HCT116 (cell line): Measurements from ENCODE around the gene CBFA2T3. TPM values are rescaled to one million over a fixed set of nuclear protein-coding genes. Genes with fewer than 3 reads are reported as not detected.

Source experiments
- ATAC-seq: fragments of 200-7000 bp; cut with Tn5 transposase; 2 replicates; pipeline ENCODE4 v1.9.1; 2020; ENCODE audit warnings: mild to moderate bottlenecking, moderate library complexity
- BruUV-seq: library from RNA; stranded (reverse); fragments of 400-500 nt; replicated peaks from 2 replicates; lab custom pipeline; 2021; lab: Mats Ljungman, UMichigan
- CTCF ChIA-PET: fragments of 300-600 bp; sonication (Branson Sonifier 250); formaldehyde crosslinking; loops from one replicate; lab custom pipeline; 2021; ENCODE audit warnings: antibody characterized with exemption; lab: Charles Lee
- POLR2A ChIA-PET: fragments of 300-600, 350-600 bp; sonication (Branson Sonifier 250); formaldehyde crosslinking; loops from one replicate; lab custom pipeline; 2021; ENCODE audit warnings: antibody characterized with exemption; lab: Charles Lee
- RAD21 ChIA-PET, 2 experiments: fragments of 300-600 bp; sonication (Branson Sonifier 250); formaldehyde crosslinking; loops; one replicate each; lab custom pipeline; 2023; ENCODE audit warnings: low total read pairs in 2 of 2; ENCODE audit not compliant: uncharacterized antibody in 2 of 2, unreplicated experiment in 2 of 2, low non-redundant PET in 1 of 2; lab: Charles Lee
- DNase-seq: peaks from one replicate; pipeline ENCODE4 v3.0.0-alpha.2; 2010; ENCODE audit warnings: low read depth, low spot score
- H2AFZ ChIP-seq: fragments of 200-600 bp; shearing (Covaris generic), sonication (generic); 2 replicates; pipeline ENCODE4 v1.6.1; 2017; ENCODE audit warnings: low read depth, mixed run types, mixed read lengths, antibody characterized with exemption, low read length; ENCODE audit not compliant: poor library complexity, severe bottlenecking
- H3K27ac ChIP-seq: 2 replicates; pipeline ENCODE4 v1.5.1; 2012; ENCODE audit warnings: low read depth, low read length
- H3K27me3 ChIP-seq: fragments of 200-600 bp; sonication (generic); 2 replicates; pipeline ENCODE4 v1.6.1; 2016; ENCODE audit warnings: mixed run types, low read length, mixed read lengths; ENCODE audit not compliant: insufficient read depth
- H3K36me3 ChIP-seq, 2 experiments: fragments of 200-500 bp in 1 of 2; fragments of 200-600 bp in 1 of 2; sonication (Bioruptor generic) in 1 of 2; sonication (generic) in 1 of 2; 2 replicates each; pipeline versions ENCODE4 v1.5.1 to v1.6.1; 2014 to 2016; ENCODE audit warnings: low read length in 2 of 2, inconsistent platforms in 1 of 2, mixed read lengths in 1 of 2, mixed run types in 1 of 2; ENCODE audit not compliant: insufficient read depth in 2 of 2, control insufficient read depth in 1 of 2
- H3K4me1 ChIP-seq, 2 experiments: fragments of 200-600 bp in 1 of 2; sonication (generic) in 1 of 2; 2 replicates each; pipeline versions ENCODE4 v1.5.1 to v1.6.1; 2012 to 2017; ENCODE audit warnings: low read length in 2 of 2, inconsistent platforms in 1 of 2, mild to moderate bottlenecking in 1 of 2, mixed read lengths in 1 of 2, mixed run types in 1 of 2, moderate library complexity in 1 of 2; ENCODE audit not compliant: insufficient read depth in 2 of 2, control insufficient read depth in 1 of 2
- H3K4me2 ChIP-seq: fragments of 200-600 bp; sonication (generic); 2 replicates; pipeline ENCODE4 v1.6.1; 2017; ENCODE audit warnings: mixed run types, low read length, mixed read lengths
- H3K4me3 ChIP-seq, 2 experiments: fragments of 200-600 bp in 1 of 2; sonication (generic) in 1 of 2; replicated peaks in 1 of 2; 2 replicates each; pipeline ENCODE4 v1.5.1; 2011 to 2016; ENCODE audit warnings: low read length in 2 of 2, control low read depth in 1 of 2, low read depth in 1 of 2, mild to moderate bottlenecking in 1 of 2, mixed read lengths in 1 of 2, mixed run types in 1 of 2
- H3K79me2 ChIP-seq: fragments of 200-600 bp; sonication (generic); 2 replicates; pipeline ENCODE4 v1.6.1; 2017; ENCODE audit warnings: mild to moderate bottlenecking, mixed run types, low read length, moderate library complexity, mixed read lengths; ENCODE audit not compliant: insufficient read depth
- H3K9ac ChIP-seq: fragments of 200-600 bp; sonication (generic); 2 replicates; pipeline ENCODE4 v1.6.1; 2016; ENCODE audit warnings: low read length, mixed read lengths
- H3K9me2 ChIP-seq: fragments of 200-600 bp; sonication (generic), shearing (Covaris generic); 2 replicates; pipeline ENCODE4 v1.6.1; 2017; ENCODE audit warnings: mixed run types, mild to moderate bottlenecking, moderate library complexity; ENCODE audit not compliant: insufficient read depth
- H3K9me3 ChIP-seq, 2 experiments: fragments of 200-500 bp in 1 of 2; fragments of 200-600 bp in 1 of 2; sonication (Bioruptor generic) in 1 of 2; sonication (generic) in 1 of 2; 2 replicates each; pipeline ENCODE4 v1.6.1; 2014 to 2017; ENCODE audit warnings: low read length in 2 of 2, mixed read lengths in 2 of 2, inconsistent platforms in 1 of 2, low read depth in 1 of 2, mild to moderate bottlenecking in 1 of 2, mixed run types in 1 of 2, moderate library complexity in 1 of 2; ENCODE audit not compliant: control insufficient read depth in 1 of 2, insufficient read depth in 1 of 2
- H4K20me1 ChIP-seq: fragments of 200-600 bp; sonication (generic), shearing (Covaris generic); 2 replicates; pipeline ENCODE4 v1.6.1; 2017; ENCODE audit warnings: mixed run types, mild to moderate bottlenecking, moderate library complexity; ENCODE audit not compliant: insufficient read depth
- CBX3 ChIP-seq: IDR thresholded peaks from 2 replicates; pipeline ENCODE4 v1.6.1; 2012; ENCODE audit warnings: low read depth
- CEBPB ChIP-seq: IDR thresholded peaks from 2 replicates; pipeline ENCODE4 v1.6.1; 2012; ENCODE audit warnings: low read depth
- ELF1 ChIP-seq: IDR thresholded peaks from 2 replicates; pipeline ENCODE4 v1.6.1; 2012; ENCODE audit warnings: low read depth, borderline replicate concordance
- EZH2 ChIP-seq: fragments of 200-600 bp; sonication (generic); IDR thresholded peaks from 2 replicates; pipeline ENCODE4 v1.6.1; 2017; ENCODE audit warnings: antibody characterized with exemption, mixed run types
- POLR2A ChIP-seq: IDR thresholded peaks from 2 replicates; pipeline ENCODE4 v1.7.0; 2011; ENCODE audit warnings: borderline replicate concordance; ENCODE audit not compliant: insufficient read depth, insufficient read length; ENCODE audit errors: extremely low read depth
- SIN3A ChIP-seq: IDR thresholded peaks from 2 replicates; pipeline ENCODE4 v1.6.1; 2012; ENCODE audit warnings: low read depth
- SP1 ChIP-seq: IDR thresholded peaks from 2 replicates; pipeline ENCODE4 v1.6.1; 2012; ENCODE audit warnings: low read depth
- SRF ChIP-seq: IDR thresholded peaks from 2 replicates; pipeline ENCODE4 v1.6.1; 2012; ENCODE audit warnings: low read depth
- YY1 ChIP-seq: IDR thresholded peaks from 2 replicates; pipeline ENCODE4 v1.6.1; 2011; ENCODE audit warnings: low read length, low read depth, moderate library complexity, mild to moderate bottlenecking; ENCODE audit not compliant: insufficient replicate concordance; ENCODE audit errors: extremely low read depth
- ZFX ChIP-seq: fragments of 450-650 bp; IDR thresholded peaks from 2 replicates; pipeline ENCODE4 v1.6.1; 2017
- ZNF274 ChIP-seq: fragments of 200-500 bp; sonication (Bioruptor generic); IDR thresholded peaks from 2 replicates; pipeline ENCODE4 v1.6.1; 2014; ENCODE audit warnings: mild to moderate bottlenecking, low read depth, low read length, inconsistent platforms
- intact Hi-C: fragments of 100-400 bp; cut with micrococcal nuclease; formaldehyde crosslinking; loops from 2 replicates; pipeline ENCODE4 v1.10.0; 2022
- total RNA-seq: library from RNA; stranded (reverse); gene quantifications from one replicate; pipeline ENCODE4 v1.2.1, GENCODE V29; 2021; ENCODE audit not compliant: unreplicated experiment
- TF ChIP-seq, protein P1 (sequence below): IDR thresholded peaks from 2 replicates; pipeline ENCODE4 v1.6.1; 2011; ENCODE audit warnings: mild to moderate bottlenecking, low read length, moderate library complexity; ENCODE audit not compliant: insufficient replicate concordance; ENCODE audit errors: extremely low read depth
- TF ChIP-seq, protein P2 (sequence below): IDR thresholded peaks from 2 replicates; pipeline ENCODE4 v1.6.1; 2012

CBFA2T3 gene
- total RNA-seq, 1 experiment from 2014 or later = 19.1 TPM

DNA sequence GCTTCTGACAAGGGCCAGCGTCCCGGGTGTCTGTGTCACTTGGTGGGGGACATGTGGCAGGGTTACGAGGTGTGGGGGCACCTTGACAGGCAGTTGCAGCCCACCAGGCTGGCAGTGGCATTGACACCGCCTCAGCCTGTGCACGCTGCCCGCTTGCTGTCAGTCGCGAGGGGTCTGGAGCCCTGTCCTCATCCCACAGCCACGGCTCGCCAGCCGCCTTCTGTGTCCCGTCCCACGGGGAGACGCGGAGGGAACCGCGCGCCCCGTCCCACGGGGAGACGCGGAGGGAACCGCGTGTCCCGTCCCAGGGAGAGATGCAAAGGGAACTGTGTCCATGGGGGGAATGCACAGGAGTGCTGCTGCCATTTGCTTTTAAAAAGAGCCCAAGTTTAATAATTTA, 114.0 kb downstream of the CBFA2T3 start:
- TF ChIP-seq, protein P1, sequence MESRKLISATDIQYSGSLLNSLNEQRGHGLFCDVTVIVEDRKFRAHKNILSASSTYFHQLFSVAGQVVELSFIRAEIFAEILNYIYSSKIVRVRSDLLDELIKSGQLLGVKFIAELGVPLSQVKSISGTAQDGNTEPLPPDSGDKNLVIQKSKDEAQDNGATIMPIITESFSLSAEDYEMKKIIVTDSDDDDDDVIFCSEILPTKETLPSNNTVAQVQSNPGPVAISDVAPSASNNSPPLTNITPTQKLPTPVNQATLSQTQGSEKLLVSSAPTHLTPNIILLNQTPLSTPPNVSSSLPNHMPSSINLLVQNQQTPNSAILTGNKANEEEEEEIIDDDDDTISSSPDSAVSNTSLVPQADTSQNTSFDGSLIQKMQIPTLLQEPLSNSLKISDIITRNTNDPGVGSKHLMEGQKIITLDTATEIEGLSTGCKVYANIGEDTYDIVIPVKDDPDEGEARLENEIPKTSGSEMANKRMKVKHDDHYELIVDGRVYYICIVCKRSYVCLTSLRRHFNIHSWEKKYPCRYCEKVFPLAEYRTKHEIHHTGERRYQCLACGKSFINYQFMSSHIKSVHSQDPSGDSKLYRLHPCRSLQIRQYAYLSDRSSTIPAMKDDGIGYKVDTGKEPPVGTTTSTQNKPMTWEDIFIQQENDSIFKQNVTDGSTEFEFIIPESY = no peak
- TF ChIP-seq CBX3 (no peak), ZFX (no peak), ZNF274 (no peak)
- TF ChIP-seq, all 23 proteins: peak for 0
- Histone ChIP-seq H3K9ac (no peak overlapping the region), H3K79me2 (peaks cover 9% of the 10 kb centered on the region), H3K4me1 (peaks cover 4 to 6% of the 10 kb centered on the region in 2 experiments), H3K9me3 (no peaks in the 10 kb centered on the region), H3K36me3 (peaks cover 25 to 28% of the 10 kb centered on the region in 2 experiments; a peak in 3 of 4 replicates), H3K4me3 (no peak overlapping the region), H3K27me3 (no peaks in the 10 kb centered on the region), H3K4me2 (no peak overlapping the region), H4K20me1 (no peaks in the 10 kb centered on the region), H3K27ac (no peak overlapping the region), H2AFZ (no peak overlapping the region), H3K9me2 (no peaks in the 10 kb centered on the region)
- intact Hi-C loops = no loop called here
- no peak for ATAC-seq
- ChIA-PET POLR2A (no interaction called here), RAD21 (no interaction called here), CTCF (no interaction called here)
- DNase-seq = no peak
- no TSS peak for BruUV-seq

DNA sequence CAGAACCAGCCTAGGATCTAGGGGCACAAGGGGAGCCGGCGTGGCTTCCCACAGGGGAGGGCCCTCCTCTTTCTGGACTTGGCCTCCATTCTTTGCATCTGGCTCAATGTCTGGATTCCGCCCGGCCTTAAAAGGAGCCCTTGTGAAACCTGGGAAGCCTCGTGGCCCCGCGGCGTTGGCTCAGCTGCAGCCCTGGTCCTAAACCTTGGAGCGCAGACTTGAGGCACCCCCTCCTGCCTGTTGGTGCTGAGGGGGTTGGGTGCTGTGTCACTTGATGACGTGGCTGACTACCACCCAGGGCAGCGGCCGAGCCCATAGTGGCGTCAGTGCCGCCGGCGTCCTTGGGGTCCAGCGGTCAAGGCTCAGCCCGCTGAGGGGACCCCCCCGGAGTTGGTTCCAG, 115.6 kb downstream of the CBFA2T3 start:
- H3K4me3 ChIP-seq = no peak overlapping the region
- H3K9me2 ChIP-seq = no peaks in the 10 kb centered on the region
- no peak overlapping the region for H3K4me2 ChIP-seq
- H3K9me3 ChIP-seq = no peaks in the 10 kb centered on the region
- H3K36me3 ChIP-seq = peaks cover 25 to 28% of the 10 kb centered on the region in 2 experiments; a peak in 3 of 4 replicates
- intact Hi-C loops = no loop called here
- H3K4me1 ChIP-seq = peaks cover 5 to 9% of the 10 kb centered on the region in 2 experiments
- H3K27me3 ChIP-seq = no peaks in the 10 kb centered on the region
- H3K27ac ChIP-seq = no peak overlapping the region
- DNase-seq (no peak), ATAC-seq (no peak)
- peaks cover 18% of the 10 kb centered on the region for H3K79me2 ChIP-seq
- CTCF ChIA-PET = no interaction called here
- RAD21 ChIA-PET = no interaction called here
- no peak overlapping the region for H3K9ac ChIP-seq
- POLR2A ChIA-PET = no interaction called here
- BruUV-seq = no TSS peak
- no peaks in the 10 kb centered on the region for H4K20me1 ChIP-seq
- H2AFZ ChIP-seq = no peak overlapping the region
- TF ChIP-seq, protein P2, sequence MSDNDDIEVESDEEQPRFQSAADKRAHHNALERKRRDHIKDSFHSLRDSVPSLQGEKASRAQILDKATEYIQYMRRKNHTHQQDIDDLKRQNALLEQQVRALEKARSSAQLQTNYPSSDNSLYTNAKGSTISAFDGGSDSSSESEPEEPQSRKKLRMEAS = no peak
- no peak for TF ChIP-seq CEBPB
- no peak for TF ChIP-seq YY1
- no peak for TF ChIP-seq CBX3
- TF ChIP-seq ELF1 = no peak
- no peak for TF ChIP-seq SP1
- TF ChIP-seq SRF = no peak
- TF ChIP-seq SIN3A = no peak
- TF ChIP-seq, protein P1 = no peak
- TF ChIP-seq EZH2 = no peak
- no peak for TF ChIP-seq ZNF274
- TF ChIP-seq POLR2A = no peak
